GM19035 (cell line): ENCODE results near the gene CCT4.
A peak's percentile ranks its signal among the peaks of the same experiment; 100 is the strongest.
"Not testable (repeated sequence)": the region's sequence is repeated elsewhere in the genome, so short reads cannot be mapped to it uniquely, and the experiment has no call there.

Source experiments
- ATAC-seq: cut with Tn5 transposase; IDR thresholded peaks from one replicate; pipeline ENCODE4 v1.9.1; 2021; ENCODE audit not compliant: unreplicated experiment

CCT4 gene, protein sequence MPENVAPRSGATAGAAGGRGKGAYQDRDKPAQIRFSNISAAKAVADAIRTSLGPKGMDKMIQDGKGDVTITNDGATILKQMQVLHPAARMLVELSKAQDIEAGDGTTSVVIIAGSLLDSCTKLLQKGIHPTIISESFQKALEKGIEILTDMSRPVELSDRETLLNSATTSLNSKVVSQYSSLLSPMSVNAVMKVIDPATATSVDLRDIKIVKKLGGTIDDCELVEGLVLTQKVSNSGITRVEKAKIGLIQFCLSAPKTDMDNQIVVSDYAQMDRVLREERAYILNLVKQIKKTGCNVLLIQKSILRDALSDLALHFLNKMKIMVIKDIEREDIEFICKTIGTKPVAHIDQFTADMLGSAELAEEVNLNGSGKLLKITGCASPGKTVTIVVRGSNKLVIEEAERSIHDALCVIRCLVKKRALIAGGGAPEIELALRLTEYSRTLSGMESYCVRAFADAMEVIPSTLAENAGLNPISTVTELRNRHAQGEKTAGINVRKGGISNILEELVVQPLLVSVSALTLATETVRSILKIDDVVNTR

GRCh38 chr2:61888267-61889055 lies at the start of gene CCT4:
TSS of gene CCT4 (minus strand) at chr2:61888656. CDS start at chr2:61888507, 149 bp downstream.
- peak; percentile 81 for ATAC-seq

DNA sequence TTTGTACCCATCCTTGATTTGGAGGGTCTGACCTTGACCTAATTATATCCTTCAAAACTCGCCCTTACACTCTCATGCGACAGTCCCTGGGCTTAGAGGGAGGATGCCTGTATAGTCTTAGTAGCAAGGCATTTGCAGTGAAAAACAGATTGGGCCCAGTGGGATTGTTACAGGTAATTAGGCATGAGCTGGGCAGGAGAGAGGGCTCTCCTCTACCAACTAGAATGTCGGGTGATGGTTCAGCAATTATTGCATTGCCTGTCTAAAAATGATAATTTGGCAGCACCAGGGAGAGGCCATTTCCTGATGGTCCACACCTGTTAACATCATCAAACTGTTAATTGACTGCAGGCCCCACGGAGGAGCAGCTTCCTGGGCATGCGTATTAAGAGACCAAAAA lies 49.4 kb upstream of the CCT4 start:
- no peak for ATAC-seq

DNA sequence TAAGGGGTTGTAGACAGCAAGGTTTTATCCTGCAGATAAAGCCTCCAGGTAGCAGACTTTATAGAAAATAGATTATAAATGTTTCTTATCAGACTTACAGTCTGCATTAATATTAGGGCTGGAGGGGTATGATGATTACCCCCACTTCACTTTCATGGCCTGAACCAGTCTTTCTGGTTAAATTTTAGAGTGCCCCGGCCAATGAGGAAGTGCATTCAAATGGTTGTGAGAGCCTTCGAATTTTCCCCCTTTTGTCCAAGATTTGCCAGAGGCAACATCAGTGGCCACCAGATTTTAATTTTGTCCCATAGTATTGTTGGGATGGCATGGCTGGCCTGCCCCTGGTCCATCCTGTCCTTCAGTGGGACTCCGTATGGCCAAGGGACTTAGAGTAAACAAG lies 48.6 kb upstream of the CCT4 start:
- ATAC-seq = no peak

- no peak for ATAC-seq
Observed at GRCh38 chr2:61928826-61929461, 40.5 kb upstream of the CCT4 start.

DNA sequence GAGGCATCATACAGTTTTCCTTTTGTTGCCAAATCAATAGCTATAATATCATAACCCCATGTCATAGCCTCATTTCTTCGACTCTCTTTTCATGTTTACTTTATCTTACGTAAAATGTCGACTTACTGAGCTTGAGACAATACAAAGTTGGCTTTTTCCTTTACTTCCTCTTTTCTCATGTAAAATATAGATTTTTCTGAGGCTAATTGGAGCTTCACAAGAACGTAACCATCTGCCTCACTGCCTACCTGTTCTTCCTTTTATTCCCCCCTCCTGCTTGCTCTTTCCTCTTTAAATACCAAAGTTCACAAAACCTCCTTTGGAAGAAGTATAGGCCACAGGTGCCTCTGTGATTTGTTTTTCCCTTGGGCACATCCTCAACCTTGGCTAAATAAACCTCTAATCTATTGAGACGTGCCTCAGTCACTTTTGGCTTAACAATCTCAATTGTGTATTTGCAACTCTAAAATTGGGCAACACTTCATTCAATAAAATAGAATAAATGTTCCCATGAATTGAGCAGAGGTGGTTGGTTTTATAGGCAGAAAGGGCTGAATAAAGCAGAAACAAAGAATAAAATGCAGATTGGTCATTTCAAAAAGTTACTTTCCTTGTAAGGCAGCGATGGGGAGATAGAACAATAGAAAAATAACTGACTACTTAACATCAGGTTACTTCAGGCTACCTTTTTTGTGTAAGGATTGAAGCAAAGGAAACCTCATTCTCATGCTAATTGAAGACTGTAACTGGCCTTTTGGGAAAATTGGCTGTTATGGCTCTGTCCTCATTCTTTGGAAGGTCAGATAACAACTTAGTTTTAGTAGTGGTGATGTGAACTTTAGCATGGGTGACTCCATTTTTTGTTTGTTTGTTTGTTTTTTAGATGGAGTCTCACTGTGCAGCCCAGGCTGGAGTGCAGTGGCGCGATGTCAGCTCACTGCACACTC lies 38.3 kb upstream of the CCT4 start:
- no peak for ATAC-seq

GRCh38 chr2:61924895-61925663 lies 36.6 kb upstream of the CCT4 start:
- ATAC-seq = no peak

DNA sequence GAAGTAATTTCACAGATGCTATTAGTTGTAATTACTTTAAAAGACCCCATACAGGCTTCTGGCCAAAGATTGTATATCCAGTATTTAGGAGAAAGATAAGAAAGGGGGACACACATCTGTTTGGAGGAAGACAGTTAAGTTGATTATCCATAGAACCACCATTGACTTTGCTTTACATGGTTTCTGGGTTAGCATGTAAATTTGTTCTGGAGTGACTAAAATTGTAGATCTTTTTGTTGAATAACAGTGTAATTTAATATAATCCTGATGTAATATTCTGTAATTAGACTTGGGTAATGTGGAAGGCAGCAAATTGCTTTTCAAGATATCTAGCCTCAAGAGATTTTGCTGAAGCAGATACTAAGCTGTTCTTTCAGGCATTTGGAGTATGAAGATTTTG lies 34.3 kb upstream of the CCT4 start:
- ATAC-seq = no peak

- ATAC-seq = no peak
Observed at GRCh38 chr2:61920548-61920947, 32.1 kb upstream of the CCT4 start.

DNA sequence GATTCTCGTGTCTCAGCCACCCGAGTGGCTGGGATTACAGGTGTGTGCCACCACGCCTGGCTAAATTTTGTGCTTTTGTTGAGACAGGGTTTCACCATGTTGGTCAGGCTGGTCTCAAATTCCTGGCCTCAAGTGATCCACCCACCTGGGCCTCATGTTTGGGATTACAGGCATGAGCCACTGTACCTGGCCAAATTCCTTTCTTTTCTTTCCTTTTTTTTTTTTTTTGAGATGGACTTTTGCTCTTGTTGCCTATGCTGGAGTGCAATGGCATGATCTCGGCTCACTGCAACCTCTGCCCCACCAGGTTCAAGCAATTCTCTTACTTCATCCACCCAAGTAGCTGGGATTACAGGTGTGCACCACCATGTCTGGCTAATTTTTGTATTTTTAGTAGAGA lies 26.3 kb upstream of the CCT4 start:
- ATAC-seq = not testable (repeated sequence)

DNA sequence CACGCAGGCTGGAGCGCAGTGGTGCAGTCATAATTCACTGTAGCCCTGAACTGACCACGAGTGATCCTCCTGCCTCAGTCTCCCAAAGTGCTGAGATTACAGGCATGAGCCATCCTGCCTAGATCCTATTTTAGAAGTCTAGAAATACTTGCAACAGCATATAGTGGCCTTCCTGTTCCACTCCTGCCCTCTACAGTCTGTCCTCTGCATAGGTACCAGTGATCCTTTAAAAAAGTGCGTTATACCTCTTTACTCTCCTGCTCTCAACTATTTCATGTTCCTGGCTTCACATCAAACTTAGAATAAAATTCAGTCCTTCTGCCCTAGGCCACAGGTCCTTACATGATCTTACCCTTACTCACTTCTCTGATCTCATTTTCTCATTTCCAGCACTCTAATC lies 23.1 kb upstream of the CCT4 start:
- no peak for ATAC-seq

DNA sequence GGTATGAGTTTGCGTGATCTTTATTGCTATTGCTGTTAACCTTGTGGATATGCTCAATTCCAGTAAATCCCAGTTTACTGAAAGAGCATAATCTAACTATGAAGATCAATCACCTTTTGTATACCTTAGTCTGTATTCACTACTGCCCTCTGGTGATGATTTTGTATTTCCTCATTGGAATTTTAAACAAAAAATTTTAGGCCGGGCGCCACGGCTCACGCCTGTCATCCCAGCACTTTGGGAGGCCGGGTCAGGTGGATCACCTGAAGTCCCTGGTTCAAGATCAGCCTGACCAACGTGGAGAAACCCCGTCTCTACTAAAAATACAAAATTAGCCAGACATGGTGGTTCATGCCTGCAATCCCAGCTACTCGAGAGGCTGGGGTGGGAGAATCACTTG lies 22.1 kb upstream of the CCT4 start:
- ATAC-seq = no peak

- ATAC-seq = no peak
Observed at GRCh38 chr2:61909116-61909515, 20.7 kb upstream of the CCT4 start.

- no peak for ATAC-seq
Observed at GRCh38 chr2:61906186-61906470, 17.7 kb upstream of the CCT4 start.

DNA sequence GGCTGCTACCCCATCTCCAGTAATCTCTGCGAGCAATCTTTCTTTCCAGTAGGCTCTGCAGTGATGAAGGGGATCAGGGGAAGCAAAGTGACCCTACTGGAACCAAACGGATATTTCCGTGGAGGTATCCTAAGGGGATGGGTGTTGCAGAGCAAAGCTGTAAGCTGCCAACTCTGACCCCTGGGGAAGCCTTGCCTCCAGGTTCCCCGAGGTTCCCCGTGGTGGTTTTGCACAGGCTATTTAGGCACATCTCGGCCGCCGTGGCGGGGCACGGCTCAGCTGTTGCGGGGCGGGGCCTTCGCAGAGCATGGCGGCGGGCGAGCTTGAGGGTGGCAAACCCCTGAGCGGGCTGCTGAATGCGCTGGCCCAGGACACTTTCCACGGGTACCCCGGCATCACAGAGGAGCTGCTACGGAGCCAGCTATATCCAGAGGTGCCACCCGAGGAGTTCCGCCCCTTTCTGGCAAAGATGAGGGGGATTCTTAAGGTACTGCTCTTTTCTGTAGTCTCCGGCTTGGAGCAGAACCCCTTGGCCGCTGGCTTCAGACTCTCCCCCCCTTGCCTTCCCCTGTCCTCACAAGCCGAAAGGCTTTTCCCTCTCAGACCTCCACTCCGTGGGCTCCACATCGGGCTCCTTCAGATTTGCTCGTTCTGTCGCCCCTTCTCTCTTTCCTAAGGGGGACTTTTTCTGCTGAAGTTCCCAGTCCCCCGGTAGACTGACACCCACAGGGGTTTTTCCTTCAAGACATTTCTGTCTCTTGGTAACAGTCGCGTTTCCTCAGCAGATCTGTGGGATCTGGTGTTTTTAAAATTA lies 17.1 kb upstream of the CCT4 start, which contains the start of gene COMMD1:
Gene COMMD1, plus strand, starts transcription at position 303 of the 814 bp plus-strand sequence. Its CDS starts 5 bp downstream, at position 308.
- ATAC-seq = peak; percentile 99

- ATAC-seq = no peak
Observed at GRCh38 chr2:61900281-61900680, 11.8 kb upstream of the CCT4 start.

- no peak for ATAC-seq
Observed at GRCh38 chr2:61898810-61899209, 10.4 kb upstream of the CCT4 start.

DNA sequence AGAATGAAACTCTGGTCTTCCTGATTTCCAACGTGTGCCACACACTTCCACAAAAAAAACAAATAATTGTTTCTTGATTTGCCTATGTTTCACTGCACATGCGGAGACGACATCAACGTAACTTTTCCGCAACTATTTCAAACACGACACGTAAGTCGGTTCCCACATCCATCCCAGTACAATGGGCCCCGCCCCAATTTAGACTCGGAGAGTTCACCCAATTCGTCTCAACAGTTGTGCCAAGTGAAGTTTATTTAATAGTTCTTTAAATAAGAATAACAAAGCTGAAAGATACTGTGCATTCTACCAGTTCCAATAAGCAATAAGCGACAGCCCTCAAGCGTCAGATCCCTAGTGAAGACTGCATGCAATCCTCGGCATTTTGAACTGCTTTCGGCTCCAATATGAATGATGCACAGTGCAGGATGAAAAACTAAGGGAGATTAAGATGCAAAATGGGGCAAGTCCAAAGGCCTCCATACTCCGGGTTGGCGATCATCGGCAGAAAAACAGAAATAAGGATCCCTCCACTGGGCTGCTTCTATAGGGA lies 664 bp downstream of the CCT4 start:
- ATAC-seq = no peak

DNA sequence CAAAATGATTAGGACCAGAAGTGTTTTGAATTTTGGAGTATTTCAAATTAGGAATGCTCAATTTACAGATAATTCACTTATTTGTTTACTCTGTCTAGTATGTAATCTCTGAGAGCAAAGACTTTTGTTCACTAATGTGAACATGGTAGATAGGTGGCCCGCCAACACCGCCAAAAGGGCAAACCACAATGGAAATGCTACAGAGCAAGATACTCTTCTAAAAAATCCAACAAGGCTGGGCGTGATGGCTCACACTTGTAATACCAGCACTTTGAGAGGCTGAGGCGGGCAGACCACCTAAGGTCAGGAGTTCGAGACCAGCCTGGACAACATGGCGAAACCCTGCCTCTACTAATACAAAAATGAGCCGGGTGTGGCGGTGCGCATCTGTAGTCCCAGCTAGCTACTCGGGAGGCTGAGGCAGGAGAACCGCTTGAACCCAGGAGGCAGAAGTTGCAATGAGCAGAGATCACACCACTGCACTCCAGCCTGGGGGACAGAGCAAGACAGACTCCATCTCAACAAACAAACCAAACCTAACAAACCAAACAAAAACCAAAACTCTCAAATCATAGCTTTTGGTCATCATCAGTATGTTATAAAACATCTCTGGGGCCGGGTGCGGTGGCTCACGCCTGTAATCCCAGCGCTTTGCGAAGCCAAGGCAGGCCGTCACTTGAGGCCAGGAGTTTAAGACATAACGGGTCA lies 2.4 kb downstream of the CCT4 start:
- ATAC-seq = no peak
